HG03571 (cell line): ENCODE results near the gene DCDC2B.

Source experiments
- ATAC-seq: cut with Tn5 transposase; IDR thresholded peaks from one replicate; pipeline ENCODE4 v1.9.1; 2021; ENCODE audit not compliant: unreplicated experiment

DCDC2B gene

GRCh38 chr1:32195972-32196823, 12.7 kb upstream of the DCDC2B start:
- ATAC-seq = no peak

GRCh38 chr1:32197074-32197473, 11.8 kb upstream of the DCDC2B start:
- ATAC-seq = no peak

GRCh38 chr1:32197837-32198236, 11.1 kb upstream of the DCDC2B start:
- no peak for ATAC-seq

- ATAC-seq = no peak
Measured at GRCh38 chr1:32198237-32199042, 10.4 kb upstream of the DCDC2B start.

- no peak for ATAC-seq
Measured at GRCh38 chr1:32199043-32199716, 9.7 kb upstream of the DCDC2B start.

GRCh38 chr1:32199717-32200072, 9.2 kb upstream of the DCDC2B start:
- ATAC-seq = no peak

- ATAC-seq = no peak
Measured at GRCh38 chr1:32200226-32201010, 8.5 kb upstream of the DCDC2B start, which contains the start of gene CCDC28B. Gene CCDC28B (plus strand): TSS chr1:32200595. CDS start chr1:32201936, 1,341 bp downstream.

GRCh38 chr1:32201011-32201855, 7.7 kb upstream of the DCDC2B start:
- ATAC-seq = no peak

- ATAC-seq = no peak
Measured at GRCh38 chr1:32204943-32205361, 3.9 kb upstream of the DCDC2B start.

GRCh38 chr1:32205401-32206370, 3.2 kb upstream of the DCDC2B start, which contains the start of gene IQCC:
Gene IQCC (plus strand): TSS chr1:32205671. CDS start chr1:32205682, 11 bp downstream.
- peak; percentile 63 for ATAC-seq

- ATAC-seq = no peak
Measured at GRCh38 chr1:32208469-32208868, 420 bp upstream of the DCDC2B start.

- ATAC-seq = no peak
Measured at GRCh38 chr1:32215629-32216480, 7.0 kb downstream of the DCDC2B start.

GRCh38 chr1:32216566-32216965, 7.7 kb downstream of the DCDC2B start:
- no peak for ATAC-seq

- ATAC-seq = no peak
Measured at GRCh38 chr1:32219022-32219421, 10.1 kb downstream of the DCDC2B start.

- ATAC-seq = no peak
Measured at GRCh38 chr1:32220746-32221580, 12.1 kb downstream of the DCDC2B start.

GRCh38 chr1:32221581-32221979, 12.7 kb downstream of the DCDC2B start:
- ATAC-seq = no peak
